ENCODE measurements around the gene VSX2.

Gene VSX2

GRCh38 chr14:74238974-74239847 lies at the start of gene VSX2:
VSX2 (plus strand) TSS chr14:74239449; CDS start chr14:74239562, 113 bp downstream.
- TF ChIP-seq GATA2 (IDR thresholded peaks at IDR 0.05; ENCODE audit: low read depth, low read length) (no peak), GATA3 (IDR thresholded peaks at IDR 0.05; ENCODE audit: low read depth, low read length) (no peak)

GRCh38 chr14:74190927-74191575 lies 48.2 kb upstream of the VSX2 start:
- TF ChIP-seq GATA3 (IDR thresholded peaks at IDR 0.05; ENCODE audit: low read depth, low read length) = no peak
- no peak for TF ChIP-seq GATA2 (IDR thresholded peaks at IDR 0.05; ENCODE audit: low read depth, low read length)

DNA sequence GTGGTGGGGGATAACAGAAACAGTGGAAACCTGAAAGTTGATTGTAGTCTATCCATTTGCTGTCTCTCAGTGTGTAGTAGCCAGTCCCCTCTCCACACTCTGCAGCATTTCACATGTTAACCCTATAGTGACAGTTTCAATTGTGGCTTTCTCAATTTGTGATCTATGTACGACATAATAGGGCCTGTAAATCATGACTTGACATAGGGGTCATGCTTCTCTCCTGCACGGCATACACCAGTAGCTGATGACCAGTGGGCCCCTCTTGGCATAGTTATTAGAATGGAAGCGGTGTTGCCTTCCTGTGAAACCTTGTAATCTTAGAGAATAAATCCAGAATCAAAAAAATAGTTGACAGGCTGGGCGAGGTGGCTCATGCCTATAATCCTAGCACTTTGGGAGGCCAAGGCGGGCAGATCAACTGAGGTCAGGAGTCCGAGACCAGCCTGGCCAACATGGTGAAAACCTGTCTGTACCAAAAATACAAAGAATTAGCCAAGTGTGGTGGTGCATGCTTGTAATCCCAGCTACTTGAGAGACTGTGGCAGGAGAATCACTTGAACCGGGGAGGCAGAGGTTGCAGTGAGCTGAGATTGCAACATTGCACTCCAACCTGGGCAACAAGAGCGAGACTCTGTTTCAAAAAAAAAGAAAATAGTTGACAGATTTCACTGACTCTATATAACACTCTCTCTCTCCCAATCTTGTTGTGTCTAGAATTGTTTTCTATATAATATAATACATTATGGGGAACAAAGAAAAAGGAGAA lies 44.6 kb upstream of the VSX2 start:
- TF ChIP-seq GATA3 (IDR thresholded peaks at IDR 0.05; ENCODE audit: low read depth, low read length) = no peak

- TF ChIP-seq GATA3 (IDR thresholded peaks at IDR 0.05; ENCODE audit: low read depth, low read length) = no peak
- TF ChIP-seq GATA2 (IDR thresholded peaks at IDR 0.05; ENCODE audit: low read depth, low read length) = no peak
Observed at GRCh38 chr14:74195623-74196022, 43.6 kb upstream of the VSX2 start.

DNA sequence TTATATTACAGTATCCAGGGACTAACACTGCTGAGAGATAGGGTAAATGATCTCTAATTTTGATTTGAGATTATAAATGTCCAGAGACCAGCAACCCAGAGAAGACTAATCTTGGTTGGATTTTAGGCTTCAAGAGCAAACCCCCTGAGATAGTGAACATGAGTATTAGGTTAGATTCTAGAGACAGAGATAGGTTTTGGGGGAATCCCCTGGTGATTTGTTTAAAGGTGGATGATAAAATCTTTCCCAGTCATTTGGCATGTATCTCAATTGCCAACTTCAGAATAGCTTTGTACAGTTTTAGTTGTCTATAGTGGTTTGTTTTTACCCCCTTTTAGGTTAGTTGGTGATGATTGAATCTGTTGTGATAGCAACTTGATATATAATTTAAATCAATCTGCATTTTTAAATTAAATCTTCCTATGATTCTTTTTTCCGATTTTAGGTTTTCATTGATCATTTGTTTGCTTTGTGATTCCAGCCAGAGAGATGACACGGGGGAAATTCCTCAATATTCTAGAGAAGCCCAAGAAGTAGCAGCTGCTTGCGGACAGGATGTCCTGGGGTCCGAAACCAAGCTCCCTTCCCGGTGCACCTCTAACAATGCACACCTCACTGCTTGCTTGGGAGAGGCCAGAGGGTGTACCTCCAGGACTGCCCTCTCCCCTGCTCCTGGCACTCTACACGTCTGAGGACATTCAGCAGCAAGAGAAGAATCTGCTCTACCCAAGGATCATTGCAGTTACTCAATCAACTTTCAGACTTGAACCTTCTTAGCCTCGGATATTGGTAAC lies 40.6 kb upstream of the VSX2 start:
- TF ChIP-seq GATA2 (IDR thresholded peaks at IDR 0.05; ENCODE audit: low read depth, low read length) (no peak), GATA3 (IDR thresholded peaks at IDR 0.05; ENCODE audit: low read depth, low read length) (no peak)

DNA sequence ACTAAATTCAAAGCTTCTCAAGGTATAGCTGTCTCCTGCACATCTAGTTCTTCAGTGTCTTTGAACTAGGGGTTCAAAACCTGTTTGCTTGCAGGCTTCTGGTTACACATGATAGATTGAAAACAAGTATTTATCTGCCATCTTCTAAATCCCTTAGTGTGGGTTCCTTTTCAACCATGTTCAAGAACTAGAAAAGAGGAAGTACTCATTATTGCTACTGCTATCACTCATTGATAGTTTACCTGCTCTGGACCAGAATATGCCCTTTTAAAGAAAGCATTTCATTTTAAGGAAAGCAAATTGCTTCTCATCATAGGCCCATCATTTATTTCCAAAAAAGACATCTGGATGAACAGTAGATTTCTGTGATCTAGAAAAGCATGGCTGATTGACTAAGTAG lies 37.1 kb upstream of the VSX2 start:
- TF ChIP-seq GATA2 (IDR thresholded peaks at IDR 0.05; ENCODE audit: low read depth, low read length) (no peak), GATA3 (IDR thresholded peaks at IDR 0.05; ENCODE audit: low read depth, low read length) (no peak)

GRCh38 chr14:74203639-74204038 lies 35.6 kb upstream of the VSX2 start:
- TF ChIP-seq GATA3 (IDR thresholded peaks at IDR 0.05; ENCODE audit: low read depth, low read length) = no peak
- no peak for TF ChIP-seq GATA2 (IDR thresholded peaks at IDR 0.05; ENCODE audit: low read depth, low read length)

- TF ChIP-seq GATA2 (IDR thresholded peaks at IDR 0.05; ENCODE audit: low read depth, low read length) (no peak), GATA3 (IDR thresholded peaks at IDR 0.05; ENCODE audit: low read depth, low read length) (no peak)
Observed at GRCh38 chr14:74204491-74204890, 34.8 kb upstream of the VSX2 start.

DNA sequence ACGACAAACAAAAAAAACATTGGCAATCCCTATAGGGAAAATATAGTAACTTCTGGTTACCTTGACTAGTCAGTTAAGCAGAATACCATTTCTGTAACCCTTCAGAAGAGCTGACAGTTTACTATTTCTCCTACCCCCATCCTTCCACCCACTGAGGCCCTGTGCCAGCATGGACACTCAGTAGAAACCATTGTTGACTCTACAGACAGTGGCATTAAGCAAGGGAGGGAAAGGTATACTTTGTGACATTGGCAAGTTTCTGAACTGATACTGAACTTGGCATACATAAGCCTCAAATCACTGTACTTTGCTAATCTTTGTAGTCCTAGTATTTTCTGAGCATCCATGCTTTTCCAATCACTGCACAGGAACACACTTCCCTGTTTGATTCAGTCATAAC lies 33.4 kb upstream of the VSX2 start:
- TF ChIP-seq GATA2 (IDR thresholded peaks at IDR 0.05; ENCODE audit: low read depth, low read length) (no peak), GATA3 (IDR thresholded peaks at IDR 0.05; ENCODE audit: low read depth, low read length) (no peak)

- TF ChIP-seq GATA3 (IDR thresholded peaks at IDR 0.05; ENCODE audit: low read depth, low read length) (no peak), GATA2 (IDR thresholded peaks at IDR 0.05; ENCODE audit: low read depth, low read length) (no peak)
Observed at GRCh38 chr14:74207943-74208342, 31.3 kb upstream of the VSX2 start.

DNA sequence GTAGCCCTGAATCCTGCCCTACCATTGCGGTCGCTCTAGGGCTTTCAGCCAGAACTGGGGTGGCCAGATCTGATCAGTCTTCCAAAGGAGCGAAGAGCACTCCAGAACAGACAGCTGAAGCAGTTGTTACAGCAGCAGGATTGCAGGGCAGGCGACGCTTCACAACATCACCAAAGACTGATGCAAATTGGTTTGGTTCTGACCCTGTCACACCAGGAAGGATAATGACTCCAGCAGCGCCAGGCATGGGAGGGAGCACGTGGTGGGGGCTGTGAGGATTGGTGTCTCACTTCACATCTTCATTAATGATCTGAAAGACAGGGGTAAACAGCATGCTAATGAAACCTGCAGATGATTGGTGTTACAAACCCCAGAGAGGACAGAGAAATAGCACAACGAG lies 30.6 kb upstream of the VSX2 start:
- no peak for TF ChIP-seq GATA3 (IDR thresholded peaks at IDR 0.05; ENCODE audit: low read depth, low read length)

DNA sequence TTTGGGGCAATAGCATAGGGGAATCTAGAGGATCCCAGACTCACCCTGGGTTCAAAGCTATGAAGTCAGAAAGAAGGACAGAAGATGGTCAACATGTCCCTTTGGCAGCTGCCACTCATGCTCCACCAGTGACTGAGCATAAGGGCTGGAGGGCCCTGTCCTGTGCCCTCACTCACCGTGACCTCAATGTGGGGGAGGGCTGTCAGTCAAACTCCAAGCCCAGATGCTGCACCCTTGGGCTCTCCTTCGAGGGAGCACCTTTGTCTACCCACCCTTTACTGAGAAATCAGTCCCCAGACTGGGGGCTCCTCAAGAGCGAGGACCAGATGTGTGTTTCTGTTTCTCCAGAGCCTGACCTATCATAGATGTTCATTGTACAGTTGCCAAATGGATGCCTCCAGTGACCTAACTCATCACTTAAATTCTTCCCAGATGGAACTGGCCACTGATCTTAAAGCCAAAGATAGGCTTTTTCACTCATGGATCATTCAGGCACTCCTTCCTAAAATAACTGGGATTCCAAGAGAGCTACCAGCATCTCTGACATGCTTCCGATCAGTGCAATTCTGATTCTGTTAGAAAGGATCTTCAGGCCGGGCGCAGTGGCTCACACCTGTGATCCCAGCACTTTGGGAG lies 27.2 kb upstream of the VSX2 start:
- no peak for TF ChIP-seq GATA3 (IDR thresholded peaks at IDR 0.05; ENCODE audit: low read depth, low read length)
- TF ChIP-seq GATA2 (IDR thresholded peaks at IDR 0.05; ENCODE audit: low read depth, low read length) = no peak
